ENCODE results near the gene EPHA3. TPM values are rescaled to one million over a fixed set of nuclear protein-coding genes. Genes with fewer than 3 reads are reported as not detected.

EPHA3 gene
- total RNA-seq, 4 donors from 2014 or later: 0.36 to 1.8 (median 0.90) TPM

DNA sequence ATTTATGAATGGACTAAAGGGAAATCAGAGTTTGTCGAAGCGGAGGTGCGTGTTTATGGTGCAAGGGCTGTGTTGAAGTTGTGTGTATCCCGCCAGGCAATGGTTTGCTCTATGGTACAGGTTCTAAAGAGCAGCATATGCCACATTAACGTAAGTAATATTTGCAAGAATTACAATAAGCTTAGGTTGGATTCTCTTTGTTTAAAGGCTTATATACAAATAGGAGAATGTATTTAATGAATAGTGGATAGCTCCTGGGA is 800 bp downstream of the EPHA3 start:
- TF ChIP-seq, protein P1, sequence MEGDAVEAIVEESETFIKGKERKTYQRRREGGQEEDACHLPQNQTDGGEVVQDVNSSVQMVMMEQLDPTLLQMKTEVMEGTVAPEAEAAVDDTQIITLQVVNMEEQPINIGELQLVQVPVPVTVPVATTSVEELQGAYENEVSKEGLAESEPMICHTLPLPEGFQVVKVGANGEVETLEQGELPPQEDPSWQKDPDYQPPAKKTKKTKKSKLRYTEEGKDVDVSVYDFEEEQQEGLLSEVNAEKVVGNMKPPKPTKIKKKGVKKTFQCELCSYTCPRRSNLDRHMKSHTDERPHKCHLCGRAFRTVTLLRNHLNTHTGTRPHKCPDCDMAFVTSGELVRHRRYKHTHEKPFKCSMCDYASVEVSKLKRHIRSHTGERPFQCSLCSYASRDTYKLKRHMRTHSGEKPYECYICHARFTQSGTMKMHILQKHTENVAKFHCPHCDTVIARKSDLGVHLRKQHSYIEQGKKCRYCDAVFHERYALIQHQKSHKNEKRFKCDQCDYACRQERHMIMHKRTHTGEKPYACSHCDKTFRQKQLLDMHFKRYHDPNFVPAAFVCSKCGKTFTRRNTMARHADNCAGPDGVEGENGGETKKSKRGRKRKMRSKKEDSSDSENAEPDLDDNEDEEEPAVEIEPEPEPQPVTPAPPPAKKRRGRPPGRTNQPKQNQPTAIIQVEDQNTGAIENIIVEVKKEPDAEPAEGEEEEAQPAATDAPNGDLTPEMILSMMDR (IDR thresholded peaks at IDR 0.05 in 4 of 5, conservative IDR thresholded peaks at IDR 0.05 in 1 of 5): no peak
- TF ChIP-seq POLR2A (IDR thresholded peaks at IDR 0.05): no peak
- H3K4me1 ChIP-seq: no peaks in the 10 kb centered on the region
- no peaks in the 10 kb centered on the region for H3K9me3 ChIP-seq
- intact Hi-C loops (cut with DNase I; ENCODE audit: low total_unique reads) (no loop called here), in situ Hi-C loops (cut with MboI; ENCODE audit: low sequenced_read_pairs in 4 of 4) (no loop called here)
- DNase-seq (no peak), ATAC-seq (no peak)
- H3K27me3 ChIP-seq: peaks cover 7 to 27% (median 18%) of the 10 kb centered on the region in 3 donors
- no peaks in the 10 kb centered on the region for H3K36me3 ChIP-seq
- no peak overlapping the region for H3K27ac ChIP-seq
- peak overlapping the region in 3 of 4 donors; percentile 21 to 50 (median 49) for H3K4me3 ChIP-seq

DNA sequence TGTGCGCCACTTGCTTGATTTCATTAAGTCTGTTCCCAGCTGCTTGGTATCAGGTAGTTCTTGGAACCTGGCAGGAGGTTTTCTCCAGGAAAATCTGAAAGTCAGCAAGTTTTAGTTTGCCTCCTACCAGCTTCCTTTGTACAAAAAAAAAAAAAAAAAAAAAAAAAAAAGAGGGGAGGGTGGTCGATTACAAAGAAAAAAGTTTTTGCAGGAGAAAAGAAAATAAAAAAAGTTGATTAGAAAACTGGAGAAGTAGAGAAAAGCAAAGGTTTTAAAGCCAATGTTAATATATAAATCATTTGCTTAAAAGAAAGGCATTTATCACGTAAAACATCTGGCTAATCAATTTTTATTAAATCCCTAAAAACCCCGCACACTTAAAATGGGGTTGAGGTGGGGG is 5.9 kb downstream of the EPHA3 start:
- ATAC-seq: no peak
- TF ChIP-seq, protein P1 (IDR thresholded peaks at IDR 0.05 in 4 of 5, conservative IDR thresholded peaks at IDR 0.05 in 1 of 5): no peak
- TF ChIP-seq POLR2A (IDR thresholded peaks at IDR 0.05): no peak
- Histone ChIP-seq H3K4me1 (no peaks in the 10 kb centered on the region), H3K27ac (no peak overlapping the region), H3K36me3 (no peaks in the 10 kb centered on the region), H3K4me3 (no peak overlapping the region), H3K9me3 (no peaks in the 10 kb centered on the region), H3K27me3 (peaks cover 0 to 22% (median 18%) of the 10 kb centered on the region in 3 donors)
- DNase-seq: no peak
- in situ Hi-C loops (cut with MboI; ENCODE audit: low sequenced_read_pairs in 4 of 4): no loop called here
- intact Hi-C loops (cut with DNase I; ENCODE audit: low total_unique reads): no loop called here

DNA sequence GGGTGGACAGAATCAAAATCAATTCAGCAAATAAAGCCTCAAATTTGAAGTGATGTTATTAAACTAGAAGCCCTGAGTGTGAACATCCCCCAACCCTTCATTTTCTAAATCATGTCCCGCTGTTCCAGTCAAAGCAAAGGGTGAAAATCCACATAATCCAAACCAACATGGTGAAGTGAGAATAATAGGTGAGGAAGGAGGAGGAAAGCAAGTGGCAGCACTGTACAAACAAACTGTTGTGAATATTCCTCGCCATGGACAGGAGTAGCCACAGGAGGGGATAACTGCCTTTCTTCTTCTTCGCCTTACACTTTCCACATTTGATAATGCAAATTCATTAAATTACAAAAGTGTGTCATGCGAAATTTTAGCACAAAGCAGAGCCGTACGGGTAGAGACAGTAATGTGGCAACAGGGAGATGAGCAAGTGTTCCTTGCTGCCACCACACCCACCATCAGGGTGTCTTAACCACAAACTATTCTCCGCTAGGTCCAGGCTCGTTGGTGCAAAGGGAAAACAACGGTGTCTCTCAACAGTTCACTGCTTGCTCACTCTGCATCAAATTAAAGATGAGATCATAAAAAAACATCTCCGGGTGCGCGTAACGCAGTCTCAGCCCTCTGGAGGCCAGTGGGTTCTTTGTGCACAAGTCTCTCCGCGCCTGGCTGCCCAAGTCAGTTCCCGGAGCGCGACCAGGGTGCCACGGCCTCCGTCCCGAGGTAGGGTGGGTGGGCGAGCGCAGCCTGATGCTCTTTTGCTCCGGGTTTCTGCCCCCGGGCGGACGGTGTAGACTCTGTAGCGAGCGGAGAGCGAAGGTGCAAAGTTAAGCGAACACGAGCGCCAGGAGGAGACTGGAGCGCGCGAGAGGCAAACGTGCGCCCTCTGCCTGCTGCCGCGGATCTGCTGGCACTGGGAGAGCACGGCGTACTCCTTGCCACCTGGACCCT is 6.7 kb downstream of the EPHA3 start:
- no peaks in the 10 kb centered on the region for H3K4me1 ChIP-seq
- intact Hi-C loops (cut with DNase I; ENCODE audit: low total_unique reads): no loop called here
- no peak for TF ChIP-seq POLR2A (IDR thresholded peaks at IDR 0.05)
- TF ChIP-seq, protein P1 (IDR thresholded peaks at IDR 0.05 in 4 of 5, conservative IDR thresholded peaks at IDR 0.05 in 1 of 5): peak in 3 of 5 experiments; percentile 15 to 40 (median 36)
- in situ Hi-C loops (cut with MboI; ENCODE audit: low sequenced_read_pairs in 4 of 4): no loop called here
- DNase-seq: peak; percentile 2 to 14
- no peaks in the 10 kb centered on the region for H3K36me3 ChIP-seq
- H3K27ac ChIP-seq: peak overlapping the region in 2 of 4 donors; percentile 39 to 47
- ATAC-seq: peak; percentile 33 to 60
- peak overlapping the region; percentile 39 to 50 (median 44) for H3K4me3 ChIP-seq
- H3K9me3 ChIP-seq: no peaks in the 10 kb centered on the region
- H3K27me3 ChIP-seq: peaks cover 0 to 20% (median 18%) of the 10 kb centered on the region in 3 donors

DNA sequence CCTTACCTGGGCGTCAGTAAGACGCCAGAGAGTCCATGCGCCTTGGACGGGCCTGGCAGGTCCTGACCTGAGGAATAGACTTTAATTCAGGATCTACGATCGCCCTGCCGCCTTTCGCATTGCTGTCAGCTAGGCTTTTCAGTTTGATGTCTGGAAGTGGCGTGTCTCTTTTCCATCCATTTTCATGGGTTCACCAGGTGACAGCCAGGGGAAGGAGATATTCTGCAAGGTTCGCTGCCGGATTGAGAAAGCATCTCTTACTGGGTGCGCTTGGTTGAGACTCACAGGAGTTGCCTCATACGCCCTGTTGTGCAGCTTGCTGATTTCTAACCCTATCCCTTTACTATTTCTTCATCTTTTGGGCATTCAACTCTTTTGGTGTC is 7.4 kb downstream of the EPHA3 start:
- ATAC-seq: no peak

More for the DNA sequence above, 7.4 kb downstream of the EPHA3 start:
- Histone ChIP-seq H3K27me3 (peaks cover 0 to 17% (median 15%) of the 10 kb centered on the region in 3 donors), H3K36me3 (no peaks in the 10 kb centered on the region), H3K9me3 (no peaks in the 10 kb centered on the region), H3K4me3 (peak overlapping the region in 3 of 4 donors; percentile 39 to 50 (median 43)), H3K27ac (peak overlapping the region in 2 of 4 donors; percentile 39 to 47), H3K4me1 (no peaks in the 10 kb centered on the region)
- DNase-seq: no peak
- in situ Hi-C loops (cut with MboI; ENCODE audit: low sequenced_read_pairs in 4 of 4): no loop called here
- TF ChIP-seq, protein P1 (IDR thresholded peaks at IDR 0.05 in 4 of 5, conservative IDR thresholded peaks at IDR 0.05 in 1 of 5): no peak
- no peak for TF ChIP-seq POLR2A (IDR thresholded peaks at IDR 0.05)
- intact Hi-C loops (cut with DNase I; ENCODE audit: low total_unique reads): no loop called here

All from gastrocnemius medialis (tissue), 4 donors.